HFFc6 (cell line): ENCODE measurements around the gene CHRM1. TPM values are rescaled to one million over a fixed set of nuclear protein-coding genes. Genes with fewer than 3 reads are reported as not detected.
"Not testable (repeated sequence)": the region's sequence is repeated elsewhere in the genome, so short reads cannot be mapped to it uniquely, and the experiment has no call there.

ENCODE experiments used
- DNase-seq: peaks from one replicate; pipeline ENCODE4 v3.0.0-alpha.2; 2018
- H3K27ac Mint-ChIP-seq: 2 replicates; pipeline ENCODE4 v1.8.0; 2020; ENCODE audit warnings: mild to moderate bottlenecking, mixed read lengths
- H3K27me3 Mint-ChIP-seq: 2 replicates; pipeline ENCODE4 v1.8.0; 2021; ENCODE audit warnings: mild to moderate bottlenecking, moderate library complexity, mixed read lengths; ENCODE audit not compliant: insufficient read depth
- H3K36me3 Mint-ChIP-seq: 2 replicates; pipeline ENCODE4 v1.8.0; 2021; ENCODE audit warnings: low read depth, mixed read lengths
- H3K4me1 Mint-ChIP-seq: 2 replicates; pipeline ENCODE4 v1.8.0; 2020; ENCODE audit warnings: low read depth, mixed read lengths
- H3K4me3 Mint-ChIP-seq: 2 replicates; pipeline ENCODE4 v1.8.0; 2020; ENCODE audit warnings: mild to moderate bottlenecking, moderate library complexity, mixed read lengths
- H3K9me3 Mint-ChIP-seq: 2 replicates; pipeline ENCODE4 v1.8.0; 2020; ENCODE audit warnings: mild to moderate bottlenecking, mixed read lengths
- CTCF ChIP-seq: fragments of 200-600 bp; sonication (generic); IDR thresholded peaks from 2 replicates; pipeline ENCODE4 v1.5.0; 2021; ENCODE audit warnings: antibody characterized with exemption, mild to moderate bottlenecking
- total RNA-seq, 6 experiments: library from RNA; stranded (reverse); fragmentation: NEBNext Ultra II Directional; extraction: Animal tissue kit (Norgen Biotek cat#: 25700); gene quantifications; 2 replicates in 1 of 6; 3 replicates in 5 of 6; pipeline ENCODE4 v1.2.3, GENCODE V29; 2021

The CHRM1 gene
- total RNA-seq, 6 experiments from 2014 or later: not detected

- peaks cover 17% of the 10 kb centered on the region for H3K4me1 Mint-ChIP-seq
- DNase-seq: no peak
- no peak for TF ChIP-seq CTCF
- H3K27me3 Mint-ChIP-seq: no peaks in the 10 kb centered on the region; the same call in 1 of the 2 replicates
- no peak overlapping the region for H3K27ac Mint-ChIP-seq
- H3K4me3 Mint-ChIP-seq: no peak overlapping the region
- H3K36me3 Mint-ChIP-seq: peaks cover 8% of the 10 kb centered on the region; the same call in 1 of the 2 replicates
- H3K9me3 Mint-ChIP-seq: no peaks in the 10 kb centered on the region
Measured at GRCh38 chr11:62875698-62876478, 45.3 kb downstream of the CHRM1 start.

GRCh38 chr11:62874851-62875250 lies 46.3 kb downstream of the CHRM1 start:
- Mint-ChIP-seq H3K27me3 (no peaks in the 10 kb centered on the region; the same call in 1 of the 2 replicates), H3K4me3 (no peak overlapping the region), H3K36me3 (peaks cover 6% of the 10 kb centered on the region; the same call in 1 of the 2 replicates), H3K9me3 (no peaks in the 10 kb centered on the region), H3K4me1 (peaks cover 9% of the 10 kb centered on the region), H3K27ac (no peak overlapping the region)
- DNase-seq: no peak
- TF ChIP-seq CTCF: no peak

GRCh38 chr11:62865635-62866034 lies 55.5 kb downstream of the CHRM1 start:
- no peaks in the 10 kb centered on the region for H3K9me3 Mint-ChIP-seq

GRCh38 chr11:62863687-62864335 lies 57.4 kb downstream of the CHRM1 start:
- no peak for DNase-seq
- peaks cover 19% of the 10 kb centered on the region for H3K4me1 Mint-ChIP-seq

More at GRCh38 chr11:62865635-62866034, 55.5 kb downstream of the CHRM1 start:
- H3K4me1 Mint-ChIP-seq: peaks cover 19% of the 10 kb centered on the region
- H3K4me3 Mint-ChIP-seq: no peak overlapping the region
- TF ChIP-seq CTCF: no peak
- H3K27me3 Mint-ChIP-seq: no peaks in the 10 kb centered on the region
- peak; percentile 26 for DNase-seq
- H3K36me3 Mint-ChIP-seq: no peaks in the 10 kb centered on the region
- H3K27ac Mint-ChIP-seq: no peak overlapping the region

GRCh38 chr11:62861564-62862192 lies 59.5 kb downstream of the CHRM1 start:
- H3K4me1 Mint-ChIP-seq: peaks cover 34% of the 10 kb centered on the region
- H3K9me3 Mint-ChIP-seq, H3K36me3 Mint-ChIP-seq, DNase-seq, H3K27ac Mint-ChIP-seq, H3K27me3 Mint-ChIP-seq, H3K4me3 Mint-ChIP-seq: not testable (repeated sequence)

More at GRCh38 chr11:62863687-62864335, 57.4 kb downstream of the CHRM1 start:
- Mint-ChIP-seq H3K36me3 (no peaks in the 10 kb centered on the region), H3K27me3 (no peaks in the 10 kb centered on the region), H3K9me3 (no peaks in the 10 kb centered on the region), H3K27ac (no peak overlapping the region), H3K4me3 (no peak overlapping the region)
- TF ChIP-seq CTCF: no peak
